GM18861 (cell line): ENCODE data around the gene ANTXR2.

Experiments
- ATAC-seq: cut with Tn5 transposase; IDR thresholded peaks from one replicate; pipeline ENCODE4 v1.9.1; 2021; ENCODE audit not compliant: unreplicated experiment

ANTXR2 gene

GRCh38 chr4:79874197-79874596 lies 198.8 kb downstream of the ANTXR2 start:
- ATAC-seq: no peak

- ATAC-seq: no peak
Measured at GRCh38 chr4:79872738-79873137, 200.3 kb downstream of the ANTXR2 start.

GRCh38 chr4:79871961-79872360 lies 201.1 kb downstream of the ANTXR2 start:
- no peak for ATAC-seq

GRCh38 chr4:79869597-79870237 lies 203.3 kb downstream of the ANTXR2 start:
- ATAC-seq: no peak

- no peak for ATAC-seq
Measured at GRCh38 chr4:79865201-79865597, 207.8 kb downstream of the ANTXR2 start.

GRCh38 chr4:79864500-79865200 lies 208.4 kb downstream of the ANTXR2 start:
- no peak for ATAC-seq

GRCh38 chr4:79863333-79863732 lies 209.7 kb downstream of the ANTXR2 start:
- no peak for ATAC-seq

GRCh38 chr4:79862821-79863220 lies 210.2 kb downstream of the ANTXR2 start:
- ATAC-seq: no peak

- ATAC-seq: no peak
Measured at GRCh38 chr4:79857811-79858210, 215.2 kb downstream of the ANTXR2 start.

GRCh38 chr4:79856196-79856595 lies 216.8 kb downstream of the ANTXR2 start:
- ATAC-seq: no peak

- ATAC-seq: no peak
Measured at GRCh38 chr4:79854856-79855502, 218.1 kb downstream of the ANTXR2 start.

GRCh38 chr4:79852305-79852730 lies 220.7 kb downstream of the ANTXR2 start:
- ATAC-seq: no peak

GRCh38 chr4:79851625-79852304 lies 221.3 kb downstream of the ANTXR2 start:
- ATAC-seq: no peak
